ENCODE measurements around the gene KCTD11.

Gene KCTD11

GRCh38 chr17:7380321-7380720 lies 28.4 kb downstream of the KCTD11 start:
- no peak for DNase-seq

GRCh38 chr17:7380855-7381683 lies 29.1 kb downstream of the KCTD11 start, which contains the start of gene TNK1:
Gene TNK1, plus strand, starts transcription at chr17:7381089. Its CDS starts 1,838 bp downstream, at chr17:7382927.
- no peak for DNase-seq

GRCh38 chr17:7382901-7383300 lies 30.9 kb downstream of the KCTD11 start:
- no peak for DNase-seq

- DNase-seq: no peak
Measured at GRCh38 chr17:7383371-7383741, 31.4 kb downstream of the KCTD11 start.

GRCh38 chr17:7383742-7384488 lies 32.0 kb downstream of the KCTD11 start:
- peak; percentile 74 to 75 for DNase-seq

DNA sequence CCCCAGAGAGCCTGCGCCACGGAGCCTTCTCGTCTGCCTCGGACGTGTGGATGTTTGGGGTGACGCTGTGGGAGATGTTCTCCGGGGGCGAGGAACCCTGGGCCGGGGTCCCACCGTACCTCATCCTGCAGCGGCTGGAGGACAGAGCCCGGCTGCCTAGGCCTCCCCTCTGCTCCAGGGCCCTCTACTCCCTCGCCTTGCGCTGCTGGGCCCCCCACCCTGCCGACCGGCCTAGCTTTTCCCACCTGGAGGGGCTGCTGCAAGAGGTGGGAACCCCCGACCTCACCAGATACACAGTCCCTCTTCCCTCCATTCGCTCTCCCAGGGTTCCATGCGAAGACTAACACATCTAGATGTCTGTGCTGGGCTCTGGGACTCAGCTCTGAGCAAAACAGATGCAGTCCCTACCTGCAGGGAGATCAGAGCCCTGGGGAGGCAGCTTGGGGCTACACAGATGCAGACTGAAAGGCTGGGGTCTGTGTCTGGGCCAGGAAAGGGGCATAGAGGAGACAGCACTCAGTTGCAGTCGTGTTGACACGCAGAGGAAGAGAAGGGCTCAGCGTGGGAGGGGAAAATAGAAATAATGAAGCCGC lies 32.6 kb downstream of the KCTD11 start:
- no peak for DNase-seq

DNA sequence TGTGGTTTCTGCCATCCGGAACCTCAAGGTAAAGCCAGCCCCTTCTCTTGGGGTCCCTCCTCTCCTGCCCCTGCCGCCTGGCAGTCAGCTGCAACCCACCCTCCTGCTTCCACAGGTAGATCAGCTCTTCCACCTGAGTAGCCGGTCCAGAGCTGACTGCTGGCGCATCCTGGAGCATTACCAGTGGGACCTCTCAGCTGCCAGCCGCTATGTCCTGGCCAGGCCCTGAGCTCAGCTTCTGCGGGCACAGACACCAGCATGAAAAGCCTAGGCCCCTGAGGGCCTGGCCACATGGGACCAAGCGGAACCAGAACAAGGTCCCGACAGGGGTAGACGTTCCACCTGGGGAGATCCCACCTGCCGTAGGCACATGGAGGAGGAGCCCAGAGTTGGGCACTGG lies 36.9 kb downstream of the KCTD11 start:
- no peak for DNase-seq

DNA sequence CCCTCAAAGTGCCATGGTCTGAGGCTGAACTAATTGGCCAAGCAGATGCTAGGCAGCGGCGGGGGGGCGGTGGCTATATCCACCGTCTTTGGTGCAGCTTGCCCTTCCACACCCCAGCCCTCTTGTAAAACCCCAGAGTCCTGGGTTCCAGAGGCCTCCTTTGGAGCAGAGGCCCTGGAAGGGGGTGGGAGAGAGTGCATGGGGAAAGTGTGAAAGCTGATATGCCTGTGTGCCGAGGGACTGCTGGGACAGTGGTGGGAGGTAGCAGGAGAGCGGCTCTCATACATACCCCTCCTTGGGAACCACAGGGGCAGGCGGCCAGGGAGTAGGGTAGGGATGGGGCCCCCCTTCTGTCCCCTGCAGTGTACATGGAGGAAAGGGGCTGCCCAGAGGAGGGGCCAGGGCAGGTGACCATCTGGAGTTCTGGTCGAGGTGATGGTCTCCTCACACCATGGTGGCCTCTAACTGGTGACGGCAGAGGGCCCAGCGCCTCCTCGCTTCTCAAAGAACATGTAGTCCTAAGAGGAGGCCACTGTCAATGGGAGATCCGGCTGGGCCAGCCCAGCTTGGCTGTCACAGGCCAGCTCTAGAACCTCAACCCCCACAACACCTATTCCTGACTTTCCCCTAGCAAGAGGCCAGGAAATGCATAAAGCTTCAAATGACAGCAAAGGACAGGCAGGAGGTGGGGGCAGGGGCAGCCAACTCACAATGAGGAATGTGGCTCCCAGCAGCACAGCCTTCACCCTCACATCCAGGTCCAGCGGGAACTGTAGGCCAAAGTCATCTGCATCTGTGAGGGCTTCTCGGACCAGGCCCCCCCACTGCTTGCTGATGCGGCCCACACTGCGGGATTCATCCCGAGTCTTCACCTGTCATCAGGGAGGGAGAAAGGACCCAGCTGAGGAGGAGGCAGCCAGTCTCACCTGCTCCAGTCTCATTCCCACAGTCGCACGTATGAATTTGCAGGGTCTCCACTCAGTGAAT lies 38.3 kb downstream of the KCTD11 start:
- DNase-seq: no peak

DNA sequence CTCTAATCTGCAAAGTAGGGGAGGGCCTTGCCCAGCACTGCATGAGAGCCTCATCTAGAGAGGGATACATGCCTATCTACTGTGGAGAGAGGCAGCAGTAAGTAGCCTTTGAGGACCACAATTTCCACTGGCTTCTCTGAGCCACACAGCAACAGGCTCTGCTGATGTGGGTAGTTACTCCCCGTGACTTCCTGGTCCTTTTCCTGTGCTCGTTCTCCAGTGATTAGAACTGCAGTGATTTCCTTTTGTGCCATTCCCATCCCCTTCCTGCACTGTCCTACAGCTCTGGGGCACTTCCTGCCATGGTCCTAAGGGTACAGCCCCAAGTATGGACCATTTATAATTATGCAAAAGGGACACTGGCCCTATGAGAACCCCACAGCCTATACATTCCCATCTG lies 39.3 kb downstream of the KCTD11 start:
- DNase-seq: no peak

GRCh38 chr17:7392696-7393612 lies 41.0 kb downstream of the KCTD11 start:
- DNase-seq: no peak

GRCh38 chr17:7393613-7394451 lies 41.9 kb downstream of the KCTD11 start:
- DNase-seq: peak; percentile 64 to 72

- DNase-seq: peak; percentile 79 to 80
Measured at GRCh38 chr17:7394452-7395191, 42.7 kb downstream of the KCTD11 start, which contains the start of gene PLSCR3. Gene PLSCR3, minus strand, starts transcription at chr17:7394525. Its CDS starts 415 bp downstream, at chr17:7394110.

GRCh38 chr17:7396147-7396546 lies 44.2 kb downstream of the KCTD11 start:
- DNase-seq: no peak

DNA sequence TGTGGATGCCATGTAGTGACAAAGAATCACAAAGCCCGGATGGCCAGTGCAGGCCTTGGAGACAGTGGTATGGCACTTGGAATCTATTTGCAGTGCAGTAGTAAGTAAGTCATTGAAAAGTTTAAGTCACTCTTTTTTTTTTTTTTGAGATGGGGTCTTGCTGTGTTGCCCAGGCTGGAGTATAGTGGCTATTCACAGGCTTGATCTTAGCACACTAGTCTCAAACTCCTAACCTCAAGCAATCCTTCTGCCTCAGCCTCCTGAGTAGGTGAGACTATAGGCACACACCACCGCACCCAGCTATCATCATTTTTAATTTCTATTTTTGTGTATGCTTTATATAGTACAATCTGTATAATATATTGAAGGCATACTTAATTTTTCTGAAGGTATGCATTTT lies 46.6 kb downstream of the KCTD11 start:
- DNase-seq: no peak

DNA sequence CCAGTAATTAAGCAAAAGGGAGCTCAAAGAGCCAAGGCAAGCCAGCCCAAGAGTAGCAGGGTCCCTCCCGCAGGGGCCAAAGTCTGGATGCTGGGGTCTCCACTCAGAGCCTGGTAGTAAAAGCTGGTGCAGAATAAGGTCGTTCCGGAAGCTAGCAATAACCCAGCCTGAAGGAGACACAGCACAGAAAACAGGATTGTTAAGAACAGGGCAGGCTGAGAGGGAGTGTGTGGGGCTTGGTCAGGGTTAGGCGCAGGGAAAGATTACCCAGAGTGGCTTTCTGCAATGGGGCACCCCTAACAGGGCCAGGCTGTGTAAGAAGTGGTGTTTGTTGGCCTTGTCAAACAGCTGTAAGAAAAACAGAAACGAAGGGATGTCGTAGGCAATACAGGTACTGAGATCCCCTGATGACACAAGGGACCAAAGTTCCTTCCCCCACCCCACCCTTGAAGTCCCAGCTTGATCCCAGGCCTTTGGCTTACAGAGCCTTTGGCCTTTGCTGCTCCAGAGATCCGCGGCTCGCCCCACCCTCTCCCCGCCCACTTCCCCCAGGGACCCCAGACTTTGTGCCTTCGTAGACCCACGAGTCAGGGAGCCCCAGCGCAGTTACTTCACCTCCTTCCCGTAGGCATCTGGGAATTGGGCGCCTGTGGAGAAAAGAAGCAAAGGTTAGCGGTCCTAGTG lies 51.2 kb downstream of the KCTD11 start:
- DNase-seq: peak in 1 of 2 donors; percentile 18

DNA sequence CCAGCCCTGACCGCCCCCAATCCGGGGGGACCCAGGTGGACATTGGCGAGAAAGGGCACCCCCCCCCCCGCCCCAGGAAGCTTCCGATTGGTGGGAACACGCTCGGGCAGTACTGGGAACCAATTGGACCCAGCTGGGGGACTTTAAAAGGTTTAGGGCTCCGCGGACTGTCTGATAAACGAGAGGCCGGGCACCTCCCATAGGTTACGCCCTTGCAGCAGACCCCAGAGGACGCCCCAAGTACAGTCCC lies 51.7 kb downstream of the KCTD11 start:
- DNase-seq: no peak

DNA sequence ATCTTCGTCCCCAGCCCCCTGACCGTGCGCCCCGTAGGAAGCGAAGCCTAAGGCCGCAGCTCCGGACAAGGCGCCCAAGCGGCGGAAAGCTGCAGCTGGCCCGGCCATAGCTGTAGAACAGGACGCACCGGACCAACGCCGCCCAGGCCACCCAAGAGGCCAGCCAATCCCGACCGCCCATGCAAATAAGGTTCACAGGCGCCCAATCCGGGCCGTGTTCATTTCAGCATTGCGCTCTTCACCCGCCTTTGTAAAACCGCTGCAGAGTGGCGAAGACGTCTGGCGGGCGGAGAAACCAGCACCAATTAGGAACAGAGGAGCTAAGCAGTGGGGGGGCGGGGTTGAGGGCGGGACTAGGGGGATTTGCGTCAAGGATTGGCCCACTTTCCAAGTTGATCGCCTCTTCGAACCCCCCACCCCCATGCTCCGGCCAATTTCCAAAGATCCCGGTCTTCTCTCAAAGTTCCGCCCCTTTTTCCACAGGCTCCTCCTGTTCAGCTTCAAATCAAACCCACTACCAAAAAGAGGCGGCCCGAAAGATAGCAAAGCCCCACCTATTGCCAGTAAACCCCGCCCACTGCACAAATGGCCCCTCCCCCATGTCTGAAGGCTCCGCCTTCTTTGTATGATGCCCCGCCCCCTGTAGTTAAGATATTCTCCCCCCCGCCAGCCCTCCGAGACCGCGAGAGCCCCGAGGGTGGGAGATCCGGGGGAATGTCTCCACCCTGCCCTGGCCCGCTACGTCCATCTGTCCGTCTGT lies 52.2 kb downstream of the KCTD11 start, which contains the start of gene TMEM256:
Gene TMEM256 (minus strand): TSS at position 121 of the 760 bp plus-strand sequence. CDS start 13 bp downstream, at position 108.
- peak; percentile 94 for DNase-seq

All from activated CD4-positive, alpha-beta T cell treated with anti-CD3 and anti-CD28 coated beads for 4 hours (primary cell).